Memory B cell (primary cell): ENCODE measurements around the gene SCN8A.
"Not testable (repeated sequence)": the region's sequence is repeated elsewhere in the genome, so short reads cannot be mapped to it uniquely, and the experiment has no call there.

Experiments used
- ATAC-seq: fragments of 150-1000 bp; cut with Tn5 transposase; 2 replicates; pipeline ENCODE4 v1.10.0; 2021; ENCODE audit warnings: low read depth, mild to moderate bottlenecking, moderate library complexity
- DNase-seq, 2 donors: peaks; one replicate each; pipeline ENCODE4 v3.0.0; 2022; ENCODE audit warnings: low spot score in 2 of 2
- H3K27ac Mint-ChIP-seq: one replicate; pipeline ENCODE4 v1.8.0; 2022; ENCODE audit warnings: mild to moderate bottlenecking, moderate library complexity, mixed read lengths
- H3K27me3 Mint-ChIP-seq: one replicate; pipeline ENCODE4 v1.8.0; 2022; ENCODE audit warnings: mixed read lengths
- H3K36me3 Mint-ChIP-seq: one replicate; pipeline ENCODE4 v1.8.0; 2022; ENCODE audit warnings: mild to moderate bottlenecking, mixed read lengths
- H3K4me1 Mint-ChIP-seq: one replicate; pipeline ENCODE4 v1.8.0; 2022; ENCODE audit warnings: mixed read lengths
- H3K4me3 Mint-ChIP-seq: one replicate; pipeline ENCODE4 v1.8.0; 2022; ENCODE audit warnings: mild to moderate bottlenecking, moderate library complexity, mixed read lengths
- H3K9me3 Mint-ChIP-seq: one replicate; pipeline ENCODE4 v1.8.0; 2022; ENCODE audit warnings: mixed read lengths

Gene SCN8A

DNA sequence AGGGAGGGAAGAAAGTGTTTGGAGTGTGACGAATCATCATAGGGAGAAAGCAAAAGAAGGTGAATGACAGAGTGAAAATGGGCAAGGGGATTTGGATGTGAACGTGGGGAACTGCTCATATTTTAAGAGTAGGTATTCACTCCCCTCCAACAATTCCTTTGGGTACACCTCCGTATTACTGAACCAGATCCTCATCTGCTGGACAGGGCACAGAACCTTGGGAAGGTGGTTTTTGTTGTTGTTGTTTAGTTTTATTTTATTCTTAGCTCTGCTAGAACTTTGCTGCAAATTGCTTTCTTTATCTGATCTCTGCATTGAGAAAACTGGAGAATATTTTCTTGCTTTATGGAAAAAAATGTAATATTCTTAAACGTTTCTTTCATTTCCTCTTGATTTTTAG is 7.1 kb downstream of the SCN8A start:
- no peak for ATAC-seq
- H3K4me3 Mint-ChIP-seq: no peak overlapping the region
- H3K36me3 Mint-ChIP-seq: no peaks in the 10 kb centered on the region
- H3K9me3 Mint-ChIP-seq: no peaks in the 10 kb centered on the region
- no peak for DNase-seq
- peaks cover 3% of the 10 kb centered on the region for H3K4me1 Mint-ChIP-seq
- H3K27me3 Mint-ChIP-seq: peaks cover 10% of the 10 kb centered on the region
- H3K27ac Mint-ChIP-seq: no peak overlapping the region

DNA sequence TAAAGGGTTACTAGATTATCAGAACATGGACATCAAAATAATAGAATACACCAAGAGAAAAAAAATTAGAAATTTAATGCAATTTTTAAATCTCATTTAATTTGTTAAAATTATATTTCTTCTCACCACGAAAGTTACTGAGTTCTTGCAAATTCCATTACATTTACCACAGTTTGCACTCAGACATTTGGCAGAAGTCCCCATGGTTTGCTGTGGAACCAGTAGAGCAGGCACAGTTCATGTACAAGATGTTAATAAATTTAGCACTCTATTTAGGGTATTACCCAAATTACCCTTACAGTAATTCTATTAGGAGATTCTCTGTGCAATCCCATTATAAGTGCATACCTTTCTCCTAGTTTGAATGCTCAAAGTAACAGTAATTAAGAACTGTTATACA is 9.7 kb downstream of the SCN8A start:
- H3K27ac Mint-ChIP-seq: no peak overlapping the region
- no peak for DNase-seq
- peaks cover 8% of the 10 kb centered on the region for H3K27me3 Mint-ChIP-seq

DNA sequence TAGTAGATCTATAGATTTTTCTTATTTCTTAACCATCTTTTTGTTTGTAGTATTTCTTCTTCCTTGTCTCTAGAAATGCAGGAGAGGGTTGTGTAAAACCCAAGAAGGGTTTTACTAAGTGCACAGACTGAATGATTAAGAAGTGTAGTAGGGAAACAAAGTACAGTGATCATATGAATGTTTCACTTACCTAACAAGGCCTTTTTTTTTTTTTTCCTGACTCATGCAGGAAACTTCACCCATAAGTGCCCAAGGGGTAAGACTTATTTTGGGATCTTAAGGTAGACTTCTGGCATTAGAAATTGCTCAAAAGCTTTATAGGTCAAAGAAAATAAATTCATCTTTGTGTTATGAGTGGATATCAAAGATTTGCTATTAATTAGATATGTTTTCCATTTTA is 10.2 kb downstream of the SCN8A start:
- DNase-seq (no peak), ATAC-seq (no peak)
- no peaks in the 10 kb centered on the region for H3K4me1 Mint-ChIP-seq
- H3K4me3 Mint-ChIP-seq: no peak overlapping the region
- peaks cover 9% of the 10 kb centered on the region for H3K27me3 Mint-ChIP-seq
- H3K36me3 Mint-ChIP-seq: no peaks in the 10 kb centered on the region
- H3K27ac Mint-ChIP-seq: no peak overlapping the region
- no peaks in the 10 kb centered on the region for H3K9me3 Mint-ChIP-seq

More for the DNA sequence above, 9.7 kb downstream of the SCN8A start:
- no peaks in the 10 kb centered on the region for H3K4me1 Mint-ChIP-seq
- H3K36me3 Mint-ChIP-seq: no peaks in the 10 kb centered on the region
- H3K4me3 Mint-ChIP-seq: no peak overlapping the region
- no peaks in the 10 kb centered on the region for H3K9me3 Mint-ChIP-seq
- ATAC-seq: no peak

DNA sequence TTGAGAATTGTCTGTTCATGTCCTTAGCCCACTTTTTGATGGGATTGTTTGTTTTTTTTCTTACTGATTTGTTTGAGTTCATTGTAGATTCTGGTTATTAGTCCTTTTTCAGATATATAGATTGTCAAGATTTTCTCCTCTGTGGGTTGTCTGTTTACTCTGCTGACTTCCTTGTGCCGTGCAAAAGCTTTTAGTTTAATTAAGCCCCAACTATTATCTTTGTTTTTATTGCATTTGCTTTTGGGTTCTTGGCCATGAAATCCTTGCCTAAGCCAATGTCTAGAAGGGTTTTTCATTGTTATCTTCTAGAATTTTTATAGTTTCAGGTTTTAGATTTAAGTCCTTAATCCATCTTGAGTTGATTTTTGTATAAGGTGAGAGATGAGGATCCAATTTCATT is 14.9 kb downstream of the SCN8A start:
- DNase-seq, H3K27ac Mint-ChIP-seq, H3K36me3 Mint-ChIP-seq, ATAC-seq, H3K4me3 Mint-ChIP-seq, H3K9me3 Mint-ChIP-seq, H3K4me1 Mint-ChIP-seq: not testable (repeated sequence)
- peaks cover 12% of the 10 kb centered on the region for H3K27me3 Mint-ChIP-seq

DNA sequence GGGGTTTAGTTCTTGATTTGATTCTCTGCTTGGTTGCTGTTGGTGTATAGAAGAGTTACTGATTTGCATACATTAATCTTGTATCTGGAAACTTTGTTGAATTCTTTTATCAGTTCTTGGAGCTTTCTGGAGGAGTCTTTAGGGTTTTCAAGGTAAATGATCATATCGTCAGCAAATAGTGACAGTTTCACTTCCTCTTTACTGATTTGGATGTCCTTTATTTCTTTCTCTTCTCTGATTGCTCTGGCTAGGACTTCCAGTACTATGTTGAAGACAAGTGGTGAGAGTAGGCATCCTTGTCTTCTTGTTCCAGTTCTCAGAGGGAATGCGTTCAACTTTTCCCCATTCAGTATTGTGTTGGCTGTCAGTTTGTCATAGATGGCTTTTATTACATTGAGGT is 16.2 kb downstream of the SCN8A start:
- not testable (repeated sequence) for H3K4me3 Mint-ChIP-seq, H3K36me3 Mint-ChIP-seq, H3K27ac Mint-ChIP-seq, H3K4me1 Mint-ChIP-seq, ATAC-seq, DNase-seq, H3K9me3 Mint-ChIP-seq
- H3K27me3 Mint-ChIP-seq: peaks cover 12% of the 10 kb centered on the region

DNA sequence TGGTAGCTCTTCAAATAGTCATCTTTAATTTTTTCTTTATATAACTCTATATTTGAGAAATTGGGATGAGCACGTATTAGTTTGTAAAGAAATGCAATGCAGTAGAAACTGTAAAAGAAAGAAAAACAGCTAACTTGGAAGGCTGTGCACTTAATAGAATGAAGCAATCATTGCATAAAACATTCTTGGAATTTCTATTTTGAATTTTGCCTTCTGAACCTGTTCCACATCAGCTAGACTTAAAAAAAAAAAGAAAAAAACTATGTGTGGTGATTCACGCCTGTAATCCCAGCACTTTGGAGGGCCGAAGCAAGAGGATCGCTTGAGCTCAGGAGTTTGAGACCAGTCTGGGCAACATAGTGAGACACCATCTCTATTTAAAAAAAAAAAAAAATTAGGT is 29.4 kb downstream of the SCN8A start:
- DNase-seq (no peak), ATAC-seq (no peak)
- H3K9me3 Mint-ChIP-seq: peaks cover 8% of the 10 kb centered on the region
- H3K4me1 Mint-ChIP-seq: peaks cover 2% of the 10 kb centered on the region
- no peak overlapping the region for H3K4me3 Mint-ChIP-seq
- peaks cover 7% of the 10 kb centered on the region for H3K36me3 Mint-ChIP-seq
- peaks cover 10% of the 10 kb centered on the region for H3K27me3 Mint-ChIP-seq
- H3K27ac Mint-ChIP-seq: no peak overlapping the region

DNA sequence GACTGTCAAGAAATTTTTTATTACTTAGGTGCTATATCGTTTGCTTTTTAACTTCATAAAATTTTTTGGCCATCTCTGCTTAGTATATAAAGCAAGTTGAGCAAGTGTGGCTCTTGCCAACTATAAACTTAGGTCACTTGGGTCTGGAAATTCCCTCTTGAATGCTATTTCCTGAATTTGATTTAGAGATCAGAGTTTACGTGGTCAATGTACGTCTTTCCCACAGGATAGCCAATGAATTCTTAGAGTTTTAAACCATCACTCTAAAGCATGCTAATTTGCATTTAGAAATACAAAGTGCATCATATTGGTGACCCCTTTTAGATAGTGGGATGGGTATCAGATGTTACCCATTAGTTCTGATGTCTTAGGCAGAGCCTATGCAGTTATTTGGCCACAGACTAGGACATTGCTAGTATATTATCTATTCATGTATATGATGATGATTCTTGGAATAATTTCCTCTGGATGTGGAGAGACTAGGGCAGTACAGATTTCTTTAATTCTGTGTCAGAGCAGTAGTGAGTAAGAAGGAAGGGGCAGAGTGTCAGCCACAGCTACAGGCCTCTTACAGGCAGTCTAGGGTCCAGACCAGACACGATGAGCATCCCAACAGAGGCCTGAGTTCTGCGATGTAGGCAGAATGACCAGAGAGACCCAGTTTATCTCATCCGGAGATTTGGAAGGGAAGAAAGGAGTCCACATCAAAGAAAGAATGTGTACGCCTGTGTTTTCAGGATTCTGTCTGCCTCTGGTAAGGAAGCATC is 30.3 kb downstream of the SCN8A start:
- peaks cover 2% of the 10 kb centered on the region for H3K4me1 Mint-ChIP-seq
- peaks cover 7% of the 10 kb centered on the region for H3K36me3 Mint-ChIP-seq
- no peak overlapping the region for H3K4me3 Mint-ChIP-seq
- no peak overlapping the region for H3K27ac Mint-ChIP-seq
- peak; percentile 17 for ATAC-seq
- no peak for DNase-seq
- H3K9me3 Mint-ChIP-seq: peaks cover 8% of the 10 kb centered on the region
- peaks cover 19% of the 10 kb centered on the region for H3K27me3 Mint-ChIP-seq

DNA sequence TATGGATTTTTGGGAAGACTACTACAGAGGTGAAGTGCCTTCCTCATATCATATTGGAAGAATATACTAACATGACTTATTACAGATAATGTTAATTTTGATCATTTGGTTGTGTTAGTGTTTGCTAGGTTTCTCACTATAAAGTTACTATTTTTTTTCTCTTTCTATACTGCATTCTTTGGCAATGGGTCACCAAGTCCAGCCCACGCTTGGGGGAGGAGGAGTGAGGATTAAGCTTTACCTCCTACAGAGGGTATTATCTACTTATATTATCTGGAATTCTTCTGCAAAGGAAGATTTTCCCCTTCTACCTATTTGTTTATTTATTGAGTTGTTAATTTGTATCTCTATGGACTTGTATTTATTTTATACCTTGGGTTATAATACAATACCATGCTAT is 31.5 kb downstream of the SCN8A start:
- Mint-ChIP-seq H3K27me3 (peaks cover 15% of the 10 kb centered on the region), H3K4me3 (no peak overlapping the region), H3K36me3 (peaks cover 2% of the 10 kb centered on the region), H3K9me3 (peaks cover 1% of the 10 kb centered on the region), H3K4me1 (peaks cover 2% of the 10 kb centered on the region), H3K27ac (no peak overlapping the region)
- DNase-seq (no peak), ATAC-seq (no peak)

DNA sequence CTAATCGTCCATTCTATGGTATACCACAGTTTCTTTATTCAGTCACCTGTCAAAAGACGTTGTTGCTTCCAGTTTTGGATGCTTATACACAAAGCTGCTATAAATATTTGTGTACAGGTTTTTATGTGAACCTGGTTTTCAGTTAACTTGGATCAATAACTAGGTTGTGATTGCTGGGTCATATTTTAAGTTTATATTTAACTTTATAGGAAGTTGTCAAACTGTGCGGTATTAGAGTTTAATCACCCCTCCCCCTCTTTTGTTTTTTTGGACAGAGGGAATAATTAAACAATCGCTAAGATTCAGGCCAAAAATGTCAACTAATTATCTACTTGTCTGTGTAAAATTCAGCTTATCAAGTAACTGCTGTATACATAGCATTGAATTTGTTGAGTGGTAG is 34.3 kb downstream of the SCN8A start:
- no peaks in the 10 kb centered on the region for H3K9me3 Mint-ChIP-seq
- H3K4me3 Mint-ChIP-seq: no peak overlapping the region
- no peak overlapping the region for H3K27ac Mint-ChIP-seq
- DNase-seq: no peak
- ATAC-seq: no peak
- peaks cover 18% of the 10 kb centered on the region for H3K27me3 Mint-ChIP-seq
- H3K36me3 Mint-ChIP-seq: no peaks in the 10 kb centered on the region
- H3K4me1 Mint-ChIP-seq: no peaks in the 10 kb centered on the region

DNA sequence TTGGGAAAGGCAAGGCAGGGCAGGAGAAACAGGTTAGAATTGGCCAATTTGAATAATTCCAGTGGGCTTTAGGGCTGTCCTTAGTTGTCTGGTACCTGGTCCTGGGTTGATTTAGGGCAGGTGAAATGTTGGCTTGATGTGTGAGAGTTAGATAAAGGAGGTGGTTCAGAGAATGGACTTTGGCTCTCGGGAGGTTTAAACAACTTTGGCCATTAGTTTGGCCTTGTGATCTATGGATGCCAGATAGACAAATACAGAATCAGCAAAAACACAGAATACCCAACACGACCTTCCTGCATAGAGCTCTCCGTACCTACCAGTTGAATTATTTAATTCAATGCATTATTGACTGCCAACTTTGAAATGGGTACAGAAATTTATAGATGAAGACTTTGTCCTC is 35.1 kb downstream of the SCN8A start:
- Mint-ChIP-seq H3K36me3 (no peaks in the 10 kb centered on the region), H3K4me3 (no peak overlapping the region), H3K27me3 (peaks cover 20% of the 10 kb centered on the region), H3K27ac (no peak overlapping the region), H3K9me3 (no peaks in the 10 kb centered on the region), H3K4me1 (no peaks in the 10 kb centered on the region)
- no peak for ATAC-seq
- DNase-seq: no peak

DNA sequence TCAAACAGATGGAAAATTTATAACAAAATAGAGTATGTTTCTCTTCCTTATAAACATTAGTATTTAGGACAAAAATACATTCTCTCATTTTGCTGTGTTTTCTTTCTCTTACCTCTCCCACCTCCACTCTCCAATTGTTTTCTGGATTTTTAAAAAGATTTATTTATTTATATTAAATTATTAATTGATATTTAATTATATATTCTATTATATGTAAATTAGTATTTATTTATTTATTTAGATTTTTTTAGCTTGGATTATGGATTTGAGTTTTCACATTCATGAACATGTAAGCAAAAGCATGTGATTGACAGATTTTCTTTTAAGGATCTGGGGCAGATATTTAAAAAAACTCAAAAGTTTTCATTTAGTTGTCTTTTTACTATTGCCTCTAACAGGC is 35.6 kb downstream of the SCN8A start:
- Mint-ChIP-seq H3K27me3 (peaks cover 18% of the 10 kb centered on the region), H3K4me3 (no peak overlapping the region), H3K36me3 (no peaks in the 10 kb centered on the region), H3K9me3 (no peaks in the 10 kb centered on the region), H3K4me1 (no peaks in the 10 kb centered on the region), H3K27ac (no peak overlapping the region)
- ATAC-seq (no peak), DNase-seq (no peak)

DNA sequence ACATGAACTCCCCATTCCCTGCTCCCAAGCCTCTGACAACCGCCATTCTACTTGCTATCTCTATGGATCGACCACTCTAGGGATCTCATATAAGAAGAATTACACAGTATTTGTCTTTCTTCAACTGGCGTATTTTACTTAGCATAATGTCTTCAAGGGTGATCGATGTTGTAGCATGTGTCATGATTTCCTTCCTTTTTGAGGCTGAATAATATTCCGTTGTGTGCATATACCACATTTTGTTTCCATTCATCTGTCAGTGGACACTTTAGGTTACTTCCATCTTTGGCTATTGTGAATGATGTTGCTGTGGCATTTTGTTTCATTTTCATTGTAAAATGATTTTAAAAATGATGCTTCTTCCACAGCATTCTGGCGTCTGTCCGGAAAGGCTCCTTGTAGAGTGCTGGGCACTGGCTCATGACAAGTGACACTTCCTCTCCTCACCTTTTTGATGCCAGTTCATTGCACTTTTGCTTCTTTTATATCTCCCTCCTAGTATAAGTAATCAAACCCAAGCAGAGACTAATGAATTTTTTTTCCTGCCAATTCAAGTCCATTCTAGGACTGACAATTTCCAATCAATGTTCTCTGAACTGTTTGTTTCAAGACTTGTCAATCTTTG is 39.3 kb downstream of the SCN8A start:
- Mint-ChIP-seq H3K27ac (no peak overlapping the region), H3K9me3 (no peaks in the 10 kb centered on the region), H3K36me3 (no peaks in the 10 kb centered on the region), H3K4me3 (no peak overlapping the region), H3K4me1 (no peaks in the 10 kb centered on the region), H3K27me3 (peaks cover 28% of the 10 kb centered on the region)
- ATAC-seq (no peak), DNase-seq (no peak)

DNA sequence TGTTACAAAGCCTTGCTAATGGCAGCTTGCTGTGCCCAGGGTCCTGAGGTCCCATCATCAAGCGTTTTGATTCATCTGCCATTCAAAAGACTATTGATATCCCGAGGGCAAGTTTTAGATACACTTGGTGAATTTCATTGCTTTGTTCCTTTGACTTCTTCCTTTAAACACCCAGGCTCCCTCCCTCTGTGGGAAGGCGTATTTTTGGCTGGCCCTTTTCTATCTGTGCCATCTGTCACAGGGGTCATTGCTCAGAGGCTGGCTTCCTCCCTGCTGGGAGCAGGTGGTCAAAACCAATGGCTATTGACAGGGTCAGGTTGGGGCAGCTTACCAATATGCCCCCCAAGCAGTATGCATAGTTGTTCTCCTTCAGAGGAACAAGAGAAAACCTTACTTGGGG is 40.0 kb downstream of the SCN8A start:
- no peak overlapping the region for H3K27ac Mint-ChIP-seq
- H3K4me1 Mint-ChIP-seq: no peaks in the 10 kb centered on the region
- no peak overlapping the region for H3K4me3 Mint-ChIP-seq
- H3K27me3 Mint-ChIP-seq: peaks cover 24% of the 10 kb centered on the region
- no peaks in the 10 kb centered on the region for H3K36me3 Mint-ChIP-seq
- H3K9me3 Mint-ChIP-seq: no peaks in the 10 kb centered on the region
- ATAC-seq (no peak), DNase-seq (no peak)

DNA sequence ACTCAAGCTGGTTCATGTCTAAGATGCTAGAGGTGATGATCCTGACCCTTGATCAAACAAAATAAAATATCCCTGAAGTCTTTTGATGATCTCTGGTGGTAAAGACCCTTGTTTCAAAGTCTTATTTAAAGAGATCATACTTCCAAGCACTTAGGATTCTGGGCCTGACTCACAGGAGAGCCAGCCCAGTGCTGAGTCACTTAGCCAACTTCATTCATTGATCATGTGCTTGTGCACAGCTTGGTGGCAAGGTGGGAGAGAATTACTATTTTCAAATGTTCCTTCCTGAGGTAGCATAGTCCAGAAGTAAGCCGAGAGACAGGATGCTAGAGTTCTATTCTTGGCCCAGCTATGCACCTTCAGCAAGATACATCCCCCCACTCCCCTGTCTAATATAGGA is 40.6 kb downstream of the SCN8A start:
- H3K9me3 Mint-ChIP-seq: no peaks in the 10 kb centered on the region
- H3K4me3 Mint-ChIP-seq: no peak overlapping the region
- DNase-seq (no peak), ATAC-seq (no peak)
- H3K27ac Mint-ChIP-seq: no peak overlapping the region
- H3K27me3 Mint-ChIP-seq: peaks cover 20% of the 10 kb centered on the region
- H3K36me3 Mint-ChIP-seq: no peaks in the 10 kb centered on the region
- no peaks in the 10 kb centered on the region for H3K4me1 Mint-ChIP-seq

DNA sequence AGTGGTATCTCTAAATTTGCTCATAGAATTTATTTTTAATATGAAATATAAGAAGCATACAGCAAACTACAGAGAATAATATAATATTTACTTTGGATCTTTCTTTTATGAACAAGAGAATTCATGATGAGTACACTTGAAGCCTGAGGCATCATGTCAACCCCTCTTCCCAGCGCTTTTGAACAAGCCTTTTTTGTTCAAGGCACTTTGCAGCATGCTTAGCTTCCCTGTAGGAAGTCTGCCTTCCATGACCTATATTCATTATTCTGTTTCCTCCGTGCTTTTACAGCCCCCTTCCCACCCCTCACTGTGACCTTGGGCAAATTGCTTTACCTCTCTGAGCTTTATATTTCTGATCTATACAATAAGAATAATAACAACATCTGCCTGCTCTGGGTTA is 41.6 kb downstream of the SCN8A start:
- DNase-seq (no peak), ATAC-seq (no peak)
- Mint-ChIP-seq H3K27me3 (peaks cover 20% of the 10 kb centered on the region), H3K27ac (no peak overlapping the region), H3K4me3 (no peak overlapping the region), H3K36me3 (peaks cover 5% of the 10 kb centered on the region), H3K9me3 (peaks cover 6% of the 10 kb centered on the region), H3K4me1 (no peaks in the 10 kb centered on the region)
